ENCODE measurements around the gene MEIS3.

Gene MEIS3

DNA sequence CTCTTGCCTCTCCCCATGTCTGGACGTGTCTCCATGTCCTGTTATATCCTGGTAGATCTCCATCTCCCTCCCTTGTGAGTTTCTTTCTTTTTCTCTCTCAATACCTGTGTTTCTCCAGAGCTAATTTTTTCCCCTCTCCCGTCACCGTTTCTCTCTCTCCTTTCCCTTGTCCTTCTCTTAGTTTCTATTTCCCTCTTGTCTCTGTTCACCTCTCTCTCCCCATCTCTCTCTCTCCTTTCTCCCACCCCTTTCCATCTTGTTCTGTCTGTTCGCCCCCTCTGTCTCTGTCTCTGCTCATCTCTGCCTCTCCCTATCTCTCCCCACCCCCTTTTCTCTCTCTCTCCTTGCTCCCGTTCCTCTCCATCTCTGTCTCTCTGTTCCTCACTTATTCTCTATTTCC is 39.3 kb upstream of the MEIS3 start:
- H3K4me1 ChIP-seq (ENCODE audit: insufficient read depth, low read length, severe bottlenecking) = no peaks in the 10 kb centered on the region
- TF ChIP-seq, protein P1, sequence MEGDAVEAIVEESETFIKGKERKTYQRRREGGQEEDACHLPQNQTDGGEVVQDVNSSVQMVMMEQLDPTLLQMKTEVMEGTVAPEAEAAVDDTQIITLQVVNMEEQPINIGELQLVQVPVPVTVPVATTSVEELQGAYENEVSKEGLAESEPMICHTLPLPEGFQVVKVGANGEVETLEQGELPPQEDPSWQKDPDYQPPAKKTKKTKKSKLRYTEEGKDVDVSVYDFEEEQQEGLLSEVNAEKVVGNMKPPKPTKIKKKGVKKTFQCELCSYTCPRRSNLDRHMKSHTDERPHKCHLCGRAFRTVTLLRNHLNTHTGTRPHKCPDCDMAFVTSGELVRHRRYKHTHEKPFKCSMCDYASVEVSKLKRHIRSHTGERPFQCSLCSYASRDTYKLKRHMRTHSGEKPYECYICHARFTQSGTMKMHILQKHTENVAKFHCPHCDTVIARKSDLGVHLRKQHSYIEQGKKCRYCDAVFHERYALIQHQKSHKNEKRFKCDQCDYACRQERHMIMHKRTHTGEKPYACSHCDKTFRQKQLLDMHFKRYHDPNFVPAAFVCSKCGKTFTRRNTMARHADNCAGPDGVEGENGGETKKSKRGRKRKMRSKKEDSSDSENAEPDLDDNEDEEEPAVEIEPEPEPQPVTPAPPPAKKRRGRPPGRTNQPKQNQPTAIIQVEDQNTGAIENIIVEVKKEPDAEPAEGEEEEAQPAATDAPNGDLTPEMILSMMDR (IDR thresholded peaks at IDR 0.05; ENCODE audit: low read length) = no peak
- no peak for TF ChIP-seq EZH2 (IDR thresholded peaks at IDR 0.05; ENCODE audit: borderline replicate concordance, low read length)
- peaks cover 4% of the 10 kb centered on the region; the same call in 1 of the 2 replicates for H3K9me3 ChIP-seq (ENCODE audit: low read length)
- no peak overlapping the region for H3K4me2 ChIP-seq (ENCODE audit: low read length)
- H3K27ac ChIP-seq (ENCODE audit: low read depth, low read length, poor library complexity, severe bottlenecking) = no peak overlapping the region
- no peaks in the 10 kb centered on the region for H3F3A ChIP-seq (ENCODE audit: insufficient read depth, low read length)
- no peak overlapping the region for H2AFZ ChIP-seq (ENCODE audit: low read length)
- no peak overlapping the region for H3K4me3 ChIP-seq (ENCODE audit: low read depth, low read length, poor library complexity, severe bottlenecking)
- no peaks in the 10 kb centered on the region for H3K36me3 ChIP-seq (ENCODE audit: insufficient read depth, low read length)
- peaks cover 14% of the 10 kb centered on the region; the same call in 1 of the 2 replicates for H3K27me3 ChIP-seq (ENCODE audit: insufficient read depth, low read length)
- no peaks in the 10 kb centered on the region for H3K79me2 ChIP-seq (ENCODE audit: insufficient read depth, low read length)
- no peaks in the 10 kb centered on the region for H4K20me1 ChIP-seq (ENCODE audit: insufficient read depth, low read length)
- H3K9me2 ChIP-seq (ENCODE audit: low read depth, low read length) = no peaks in the 10 kb centered on the region
- H3K9ac ChIP-seq (ENCODE audit: low read length) = no peak overlapping the region

DNA sequence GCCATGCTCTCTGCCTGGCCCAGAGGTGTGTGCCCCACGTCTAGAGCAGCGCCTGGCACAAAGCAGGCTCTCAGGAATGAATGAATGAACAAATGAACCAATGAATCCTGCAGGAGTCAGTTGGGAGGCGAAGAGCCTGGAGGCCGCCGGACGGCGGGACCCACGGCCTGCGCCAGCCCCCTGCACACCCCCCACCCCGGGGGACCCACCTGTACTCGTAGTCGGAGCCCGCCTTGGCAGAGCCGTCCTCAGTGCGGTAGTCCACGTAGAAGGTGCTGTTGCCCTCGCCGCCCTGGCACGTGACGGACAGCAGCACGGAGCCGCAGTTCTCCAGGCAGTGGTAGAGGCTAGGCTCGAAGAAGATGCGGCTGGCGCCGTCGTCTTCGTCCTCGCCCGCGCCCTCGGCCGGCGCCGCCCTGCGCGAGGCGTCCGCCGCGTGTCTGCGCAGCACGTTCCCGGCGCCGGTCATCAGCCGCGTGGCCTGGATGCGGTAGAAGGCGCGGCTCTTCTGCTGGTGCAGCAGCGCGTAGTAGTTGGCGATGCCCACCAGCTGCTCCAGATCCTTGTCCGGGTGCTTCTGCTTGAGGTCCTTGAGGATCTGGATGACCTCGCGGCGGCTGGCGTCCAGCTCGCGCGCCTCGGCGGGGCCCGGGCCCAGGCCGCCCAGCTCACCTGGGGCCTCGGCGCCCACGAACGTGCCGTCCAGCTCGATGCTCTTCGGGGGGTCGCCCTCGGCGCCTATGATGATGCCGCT is 37.6 kb upstream of the MEIS3 start:
- Histone ChIP-seq H3F3A (ENCODE audit: insufficient read depth, low read length) (no peaks in the 10 kb centered on the region), H4K20me1 (ENCODE audit: insufficient read depth, low read length) (no peaks in the 10 kb centered on the region), H3K27ac (ENCODE audit: low read depth, low read length, poor library complexity, severe bottlenecking) (no peak overlapping the region), H3K9me2 (ENCODE audit: low read depth, low read length) (no peaks in the 10 kb centered on the region), H3K27me3 (ENCODE audit: insufficient read depth, low read length) (peaks cover 14% of the 10 kb centered on the region; the same call in 1 of the 2 replicates), H3K4me3 (ENCODE audit: low read depth, low read length, poor library complexity, severe bottlenecking) (no peak overlapping the region), H3K4me1 (ENCODE audit: insufficient read depth, low read length, severe bottlenecking) (no peaks in the 10 kb centered on the region), H3K36me3 (ENCODE audit: insufficient read depth, low read length) (no peaks in the 10 kb centered on the region), H3K4me2 (ENCODE audit: low read length) (no peak overlapping the region), H3K9me3 (ENCODE audit: low read length) (peaks cover 4% of the 10 kb centered on the region; the same call in 1 of the 2 replicates), H3K9ac (ENCODE audit: low read length) (no peak overlapping the region), H2AFZ (ENCODE audit: low read length) (no peak overlapping the region), H3K79me2 (ENCODE audit: insufficient read depth, low read length) (no peaks in the 10 kb centered on the region)
- TF ChIP-seq, protein P1 (IDR thresholded peaks at IDR 0.05; ENCODE audit: low read length) = no peak
- TF ChIP-seq EZH2 (IDR thresholded peaks at IDR 0.05; ENCODE audit: borderline replicate concordance, low read length) = no peak

DNA sequence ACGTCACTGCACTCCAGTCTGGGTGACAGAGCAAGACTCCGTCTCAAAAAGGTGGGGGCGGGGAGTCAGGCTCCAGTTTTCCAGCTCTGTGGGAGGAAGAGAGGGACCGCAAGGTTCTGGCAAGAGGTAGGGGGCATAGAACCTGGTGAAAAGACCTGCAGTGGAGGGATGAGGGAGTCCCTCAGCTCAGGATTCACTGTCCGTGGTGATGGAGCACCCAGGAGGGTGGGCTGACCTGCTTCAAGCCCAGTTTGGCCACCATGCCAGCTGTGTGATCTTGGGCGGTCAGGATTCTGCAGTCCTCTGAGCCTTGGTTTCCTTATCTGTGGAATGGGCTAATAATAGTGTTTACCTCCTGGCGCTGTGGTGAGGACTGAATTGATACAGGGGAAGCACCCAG is 31.2 kb upstream of the MEIS3 start:
- no peaks in the 10 kb centered on the region for H3K9me2 ChIP-seq (ENCODE audit: low read depth, low read length)
- H3K4me2 ChIP-seq (ENCODE audit: low read length) = no peak overlapping the region
- no peaks in the 10 kb centered on the region for H3F3A ChIP-seq (ENCODE audit: insufficient read depth, low read length)
- no peak overlapping the region for H3K27ac ChIP-seq (ENCODE audit: low read depth, low read length, poor library complexity, severe bottlenecking)
- H3K36me3 ChIP-seq (ENCODE audit: insufficient read depth, low read length) = no peaks in the 10 kb centered on the region
- H2AFZ ChIP-seq (ENCODE audit: low read length) = no peak overlapping the region
- no peaks in the 10 kb centered on the region for H4K20me1 ChIP-seq (ENCODE audit: insufficient read depth, low read length)
- H3K9ac ChIP-seq (ENCODE audit: low read length) = no peak overlapping the region
- H3K4me1 ChIP-seq (ENCODE audit: insufficient read depth, low read length, severe bottlenecking) = peaks cover 4% of the 10 kb centered on the region
- H3K4me3 ChIP-seq (ENCODE audit: low read depth, low read length, poor library complexity, severe bottlenecking) = no peak overlapping the region
- H3K79me2 ChIP-seq (ENCODE audit: insufficient read depth, low read length) = no peaks in the 10 kb centered on the region
- H3K27me3 ChIP-seq (ENCODE audit: insufficient read depth, low read length) = peaks cover 3% of the 10 kb centered on the region; the same call in 1 of the 2 replicates
- TF ChIP-seq, protein P1 (IDR thresholded peaks at IDR 0.05; ENCODE audit: low read length) = no peak
- no peak for TF ChIP-seq EZH2 (IDR thresholded peaks at IDR 0.05; ENCODE audit: borderline replicate concordance, low read length)
- H3K9me3 ChIP-seq (ENCODE audit: low read length) = 0 out of 2 replicates have a peak, but pooled peaks cover 3% of the 10 kb centered on the region

Data from OCI-LY1 (cell line).